ENCODE data around the gene ITPKA.

ITPKA gene

GRCh38 chr15:41489641-41490040 lies 4.0 kb upstream of the ITPKA start:
- no peak for DNase-seq (ENCODE audit: low read depth in 1 of 2, low spot score in 1 of 2)

- no peak for DNase-seq (ENCODE audit: low read depth in 1 of 2, low spot score in 1 of 2)
Observed at GRCh38 chr15:41490355-41490754, 3.3 kb upstream of the ITPKA start.

- DNase-seq (ENCODE audit: low read depth in 1 of 2, low spot score in 1 of 2): no peak
Observed at GRCh38 chr15:41491889-41492288, 1.8 kb upstream of the ITPKA start.

GRCh38 chr15:41492597-41493204 lies 973 bp upstream of the ITPKA start:
- DNase-seq (ENCODE audit: low read depth in 1 of 2, low spot score in 1 of 2): no peak

- no peak for DNase-seq (ENCODE audit: low read depth in 1 of 2, low spot score in 1 of 2)
Observed at GRCh38 chr15:41493902-41494189, 172 bp downstream of the ITPKA start.

GRCh38 chr15:41494190-41494921 lies 682 bp downstream of the ITPKA start:
- no peak for DNase-seq (ENCODE audit: low read depth in 1 of 2, low spot score in 1 of 2)

GRCh38 chr15:41494922-41495735 lies 1.5 kb downstream of the ITPKA start:
- no peak for DNase-seq (ENCODE audit: low read depth in 1 of 2, low spot score in 1 of 2)

- no peak for DNase-seq (ENCODE audit: low read depth in 1 of 2, low spot score in 1 of 2)
Observed at GRCh38 chr15:41495736-41496599, 2.3 kb downstream of the ITPKA start.

- DNase-seq (ENCODE audit: low read depth in 1 of 2, low spot score in 1 of 2): no peak
Observed at GRCh38 chr15:41498657-41499056, 5.0 kb downstream of the ITPKA start.

- no peak for DNase-seq (ENCODE audit: low read depth in 1 of 2, low spot score in 1 of 2)
Observed at GRCh38 chr15:41499109-41499851, 5.6 kb downstream of the ITPKA start.

- no peak for DNase-seq (ENCODE audit: low read depth in 1 of 2, low spot score in 1 of 2)
Observed at GRCh38 chr15:41501191-41501917, 7.7 kb downstream of the ITPKA start.

- DNase-seq (ENCODE audit: low read depth in 1 of 2, low spot score in 1 of 2): no peak
Observed at GRCh38 chr15:41501931-41502794, 8.5 kb downstream of the ITPKA start.

GRCh38 chr15:41502795-41503668 lies 9.4 kb downstream of the ITPKA start:
- no peak for DNase-seq (ENCODE audit: low read depth in 1 of 2, low spot score in 1 of 2)

GRCh38 chr15:41503669-41504010 lies 10.0 kb downstream of the ITPKA start:
- DNase-seq (ENCODE audit: low read depth in 1 of 2, low spot score in 1 of 2): no peak

GRCh38 chr15:41504751-41505492 lies 11.2 kb downstream of the ITPKA start:
- DNase-seq (ENCODE audit: low read depth in 1 of 2, low spot score in 1 of 2): no peak

- no peak for DNase-seq (ENCODE audit: low read depth in 1 of 2, low spot score in 1 of 2)
Observed at GRCh38 chr15:41505776-41506175, 12.1 kb downstream of the ITPKA start.

- no peak for DNase-seq (ENCODE audit: low read depth in 1 of 2, low spot score in 1 of 2)
Observed at GRCh38 chr15:41506796-41507341, 13.2 kb downstream of the ITPKA start.
